Thyroid gland (tissue), 4 donors: ENCODE results near the gene APC2. TPM values are rescaled to one million over a fixed set of nuclear protein-coding genes. Genes with fewer than 3 reads are reported as not detected.

Experiments
- DNase-seq, 2 donors: peaks; one replicate each; pipeline ENCODE4 v3.0.0-alpha.2; 2019
- H3K27ac ChIP-seq, 3 donors: fragments of 200-600 bp; sonication (generic); 1 replicate in 2 of 3; 2 replicates in 1 of 3; pipeline ENCODE4 v1.5.1; 2016 to 2019; ENCODE audit warnings: mild to moderate bottlenecking in 1 of 3, moderate library complexity in 1 of 3
- H3K27me3 ChIP-seq: fragments of 200-600 bp; sonication (generic); one replicate; pipeline ENCODE4 v1.5.1; 2019
- H3K36me3 ChIP-seq, 2 donors: fragments of 200-600 bp; sonication (generic); one replicate each; pipeline ENCODE4 v1.5.1; 2016 to 2019
- H3K4me1 ChIP-seq, 2 donors: fragments of 200-600 bp; sonication (generic); one replicate each; pipeline ENCODE4 v1.5.1; 2017 to 2019
- H3K4me3 ChIP-seq, 3 donors: fragments of 200-600 bp; sonication (generic); replicated peaks in 1 of 3; 1 replicate in 2 of 3; 2 replicates in 1 of 3; pipeline ENCODE4 v1.5.1; 2016; ENCODE audit warnings: mild to moderate bottlenecking in 1 of 3
- H3K9me3 ChIP-seq: fragments of 200-600 bp; sonication (generic); one replicate; pipeline ENCODE4 v1.5.1; 2017
- POLR2A ChIP-seq, 2 donors: fragments of 450-650 bp; IDR thresholded peaks; one replicate each; pipeline ENCODE4 v1.6.1; 2017; ENCODE audit warnings: antibody characterized with exemption in 2 of 2, mild to moderate bottlenecking in 2 of 2, moderate library complexity in 1 of 2
- WGBS, 2 donors: methylation state at CpG; one replicate each; pipeline ENCODE4 v1.1.5; 2017; 5-methylcytosine and 5-hydroxymethylcytosine counted together
- intact Hi-C: fragments of 100-400 bp; cut with DNase I; formaldehyde crosslinking; loops from one replicate; pipeline ENCODE4 v1.15.1; 2023
- total RNA-seq, 4 donors: library from RNA; depleted of rRNA; stranded (reverse); fragments of >200 nt; gene quantifications; one replicate each; pipeline ENCODE4 v1.2.3, GENCODE V29; 2016
- TF ChIP-seq, protein P1 (sequence below), 6 experiments: fragments of 200-600 bp in 3 of 6; fragments of 450-650 bp in 3 of 6; sonication (generic) in 3 of 6; IDR thresholded peaks; one replicate each; pipeline ENCODE4 v1.5.1; 2016 to 2019; ENCODE audit warnings: antibody characterized with exemption in 6 of 6, mild to moderate bottlenecking in 2 of 6, inconsistent platforms in 1 of 6, moderate library complexity in 1 of 6

APC2 gene
- total RNA-seq, 4 donors from 2014 or later: under 0.01 to 0.20 (median 0.08) TPM; not detected in 1

DNA sequence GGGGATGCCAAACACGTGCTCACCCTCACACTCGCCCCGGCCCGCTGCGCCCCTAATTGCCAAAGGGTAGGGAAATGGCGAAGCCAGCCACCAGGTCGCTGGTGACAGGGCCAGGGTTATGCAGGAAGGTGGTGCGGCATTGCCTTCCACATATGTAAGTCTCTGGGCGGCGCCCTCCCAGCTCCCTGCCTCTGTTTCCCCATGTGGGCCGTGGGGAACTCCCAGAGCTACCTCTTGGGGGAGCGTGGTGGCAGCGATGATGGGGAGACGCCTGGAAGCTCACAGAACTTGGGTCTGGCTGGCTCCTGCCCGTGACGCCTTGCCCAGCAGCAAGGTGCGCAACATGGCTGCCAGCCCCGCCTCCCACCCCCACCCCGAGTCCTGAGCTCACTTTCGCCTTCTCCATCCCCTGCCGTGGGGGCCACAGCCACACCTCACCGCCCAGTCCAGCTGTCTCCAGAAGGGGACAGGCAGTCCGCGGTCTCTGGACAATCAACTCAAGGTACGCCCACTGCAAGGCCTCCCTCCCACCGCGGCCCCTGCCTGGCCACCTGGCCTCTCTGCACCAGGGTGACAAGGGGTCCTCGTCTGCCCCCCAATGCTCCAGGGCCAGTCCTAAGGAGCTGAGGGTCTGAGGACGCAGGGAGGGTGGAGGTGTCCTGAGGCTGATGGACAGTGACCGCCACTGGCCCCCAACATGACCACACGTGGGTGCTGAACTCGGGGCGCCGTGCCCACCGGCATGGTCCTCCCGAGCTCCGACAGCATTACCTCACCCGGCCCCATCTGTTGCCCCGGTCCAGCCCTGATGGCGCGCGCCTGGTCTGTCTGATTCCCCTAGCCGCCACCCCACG, 22.5 kb downstream of the APC2 start:
- H3K4me1 ChIP-seq: peaks cover 25 to 43% of the 10 kb centered on the region in 2 donors
- H3K27ac ChIP-seq: no peak overlapping the region
- H3K9me3 ChIP-seq: no peaks in the 10 kb centered on the region
- no peak overlapping the region for H3K4me3 ChIP-seq
- peaks cover 42% of the 10 kb centered on the region for H3K27me3 ChIP-seq
- WGBS, 2 donors: 53 to 65% methylated on average over 14 to 34 of the region's 44 CpGs
- TF ChIP-seq, protein P1, sequence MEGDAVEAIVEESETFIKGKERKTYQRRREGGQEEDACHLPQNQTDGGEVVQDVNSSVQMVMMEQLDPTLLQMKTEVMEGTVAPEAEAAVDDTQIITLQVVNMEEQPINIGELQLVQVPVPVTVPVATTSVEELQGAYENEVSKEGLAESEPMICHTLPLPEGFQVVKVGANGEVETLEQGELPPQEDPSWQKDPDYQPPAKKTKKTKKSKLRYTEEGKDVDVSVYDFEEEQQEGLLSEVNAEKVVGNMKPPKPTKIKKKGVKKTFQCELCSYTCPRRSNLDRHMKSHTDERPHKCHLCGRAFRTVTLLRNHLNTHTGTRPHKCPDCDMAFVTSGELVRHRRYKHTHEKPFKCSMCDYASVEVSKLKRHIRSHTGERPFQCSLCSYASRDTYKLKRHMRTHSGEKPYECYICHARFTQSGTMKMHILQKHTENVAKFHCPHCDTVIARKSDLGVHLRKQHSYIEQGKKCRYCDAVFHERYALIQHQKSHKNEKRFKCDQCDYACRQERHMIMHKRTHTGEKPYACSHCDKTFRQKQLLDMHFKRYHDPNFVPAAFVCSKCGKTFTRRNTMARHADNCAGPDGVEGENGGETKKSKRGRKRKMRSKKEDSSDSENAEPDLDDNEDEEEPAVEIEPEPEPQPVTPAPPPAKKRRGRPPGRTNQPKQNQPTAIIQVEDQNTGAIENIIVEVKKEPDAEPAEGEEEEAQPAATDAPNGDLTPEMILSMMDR (IDR thresholded peaks at IDR 0.05): no peak
- TF ChIP-seq POLR2A (IDR thresholded peaks at IDR 0.05): no peak
- DNase-seq: no peak
- intact Hi-C loops: no loop called here
- H3K36me3 ChIP-seq: no peaks in the 10 kb centered on the region

DNA sequence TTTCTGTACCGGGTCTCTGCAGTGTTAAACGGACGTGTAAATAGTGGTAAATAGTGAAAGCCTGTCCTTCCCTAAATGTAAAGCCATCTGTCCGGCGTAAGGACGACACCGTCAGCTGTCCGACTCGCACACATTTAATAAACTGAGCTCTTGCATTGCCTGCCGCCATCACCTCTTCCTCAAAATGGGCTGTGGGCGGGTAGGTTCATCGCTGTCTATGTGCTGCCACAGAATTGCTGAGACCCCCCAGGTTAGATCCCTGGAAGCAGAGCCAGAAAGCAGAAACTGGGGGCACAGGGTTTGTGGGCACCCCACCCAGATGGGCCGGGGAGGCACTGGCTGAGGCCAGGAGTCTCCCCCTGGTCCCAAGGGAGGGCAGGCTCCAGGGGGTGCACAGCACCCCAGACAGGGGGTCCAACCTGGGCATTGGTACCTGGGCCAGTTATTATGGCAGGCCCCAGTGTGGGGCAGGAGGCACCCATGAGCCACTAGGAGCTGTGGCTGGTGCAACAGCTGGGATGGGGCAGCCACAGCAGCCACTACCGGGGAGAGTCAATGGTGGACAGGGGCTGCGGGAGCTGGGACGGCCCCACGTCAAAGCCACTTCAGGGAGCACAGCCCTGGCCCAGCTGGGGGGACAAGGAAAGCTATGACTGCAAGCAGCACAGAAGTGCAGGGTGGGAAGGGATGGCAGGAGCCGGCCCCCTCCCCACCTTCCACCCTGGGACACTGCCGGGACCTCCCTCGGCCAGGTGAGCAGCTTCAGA, 23.3 kb downstream of the APC2 start:
- Histone ChIP-seq H3K27me3 (peaks cover 33% of the 10 kb centered on the region), H3K27ac (no peak overlapping the region), H3K36me3 (no peaks in the 10 kb centered on the region), H3K9me3 (no peaks in the 10 kb centered on the region), H3K4me3 (no peak overlapping the region), H3K4me1 (peaks cover 27 to 42% of the 10 kb centered on the region in 2 donors)
- DNase-seq: no peak
- intact Hi-C loops: no loop called here
- TF ChIP-seq POLR2A (IDR thresholded peaks at IDR 0.05): no peak
- TF ChIP-seq, protein P1 (IDR thresholded peaks at IDR 0.05): no peak
- 66 to 67% methylated on average over 15 to 16 of the region's 20 CpGs for WGBS, 2 donors

DNA sequence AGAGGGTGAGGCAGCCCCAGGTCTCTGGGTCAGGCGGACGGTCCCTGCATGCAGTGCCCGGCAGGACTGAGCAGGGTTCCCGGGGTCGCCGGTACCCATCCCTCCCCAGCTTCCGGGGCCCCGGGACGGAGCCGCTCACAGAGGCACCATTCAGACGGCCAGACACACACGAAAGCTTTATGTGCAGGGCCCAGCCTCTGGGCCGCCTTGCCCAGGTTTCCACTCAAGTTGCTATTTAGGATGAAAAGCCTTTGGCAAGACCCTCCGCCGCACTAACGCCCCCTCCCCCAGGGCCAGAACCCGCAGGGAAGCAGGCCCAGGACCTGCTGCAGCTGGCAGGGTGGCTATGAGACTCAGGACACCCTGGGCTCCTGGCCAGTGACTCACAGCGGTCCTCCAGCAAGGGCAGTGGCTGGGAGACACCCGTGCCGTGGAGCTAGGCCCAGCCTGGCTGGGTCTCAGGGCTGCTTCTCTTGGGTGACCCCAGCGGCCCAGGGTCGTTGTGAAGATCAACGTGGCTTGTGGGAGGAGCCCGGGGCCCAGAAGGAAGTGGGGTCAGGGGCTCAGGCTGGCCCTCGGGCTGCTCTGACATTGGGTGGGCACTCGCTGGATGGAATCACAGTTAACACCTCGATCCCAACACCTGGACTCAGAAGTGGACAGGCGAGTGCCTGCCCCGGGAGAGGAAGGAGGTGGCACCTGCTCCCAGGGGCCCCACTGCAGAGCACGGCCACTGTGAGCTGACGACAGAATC, 24.3 kb downstream of the APC2 start:
- peaks cover 21 to 34% of the 10 kb centered on the region in 2 donors for H3K4me1 ChIP-seq
- H3K36me3 ChIP-seq: no peaks in the 10 kb centered on the region
- peaks cover 27% of the 10 kb centered on the region for H3K27me3 ChIP-seq
- intact Hi-C loops: no loop called here
- no peak overlapping the region for H3K4me3 ChIP-seq
- H3K27ac ChIP-seq: no peak overlapping the region
- TF ChIP-seq, protein P1 (IDR thresholded peaks at IDR 0.05): no peak
- DNase-seq: no peak
- WGBS, 2 donors: 82 to 90% methylated on average over 18 to 20 of the region's 31 CpGs
- no peaks in the 10 kb centered on the region for H3K9me3 ChIP-seq

DNA sequence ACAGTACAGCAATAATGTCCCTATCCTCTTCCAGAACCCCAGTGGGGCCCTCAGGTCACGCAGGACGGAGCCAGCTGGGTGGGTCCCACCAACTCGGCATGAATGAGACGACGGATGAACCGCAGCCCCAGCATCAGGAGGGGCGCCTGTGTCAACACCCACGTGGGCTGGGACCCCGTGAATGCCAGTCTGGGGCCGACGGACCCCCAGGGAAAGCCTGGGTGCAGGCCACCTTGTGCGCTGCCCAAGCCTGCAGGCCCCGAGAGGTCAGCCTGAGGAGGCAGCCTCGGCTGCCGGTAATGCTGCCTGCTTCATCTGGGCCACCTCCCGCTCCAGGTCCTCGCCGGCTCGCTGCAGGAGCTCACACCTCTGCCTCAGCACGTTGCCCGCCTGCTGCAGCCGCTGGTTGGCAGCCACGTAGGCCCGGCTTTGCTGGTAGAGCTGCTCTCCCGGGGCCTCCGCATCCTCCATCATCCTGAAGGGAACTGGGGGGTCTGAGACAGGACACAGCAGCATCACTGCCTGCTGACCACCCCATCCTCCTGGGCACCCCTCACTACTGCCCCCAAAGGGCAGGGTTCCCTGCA, 24.9 kb downstream of the APC2 start:
- Histone ChIP-seq H3K9me3 (no peaks in the 10 kb centered on the region), H3K4me3 (no peak overlapping the region), H3K4me1 (peaks cover 22 to 30% of the 10 kb centered on the region in 2 donors), H3K27me3 (peaks cover 24% of the 10 kb centered on the region), H3K27ac (no peak overlapping the region), H3K36me3 (no peaks in the 10 kb centered on the region)
- intact Hi-C loops: no loop called here
- 88 to 90% methylated on average over 16 to 22 of the region's 26 CpGs for WGBS, 2 donors
- no peak for DNase-seq
- TF ChIP-seq, protein P1 (IDR thresholded peaks at IDR 0.05): no peak
- TF ChIP-seq POLR2A (IDR thresholded peaks at IDR 0.05): no peak
